ENCODE data around the gene DUSP2. TPM values are rescaled to one million over a fixed set of nuclear protein-coding genes. Genes with fewer than 3 reads are reported as not detected.
A peak's percentile ranks its signal among the peaks of the same experiment; 100 is the strongest.

The DUSP2 gene
- total and polyA plus RNA-seq, 7 donors: 1.2 to 17.4 (median 2.8) TPM; not detected in 1

- Histone ChIP-seq H3K36me3 (no peaks in the 10 kb centered on the region), H3K27me3 (no peaks in the 10 kb centered on the region), H3K27ac (no peak overlapping the region), H3K4me3 (no peak overlapping the region), H3K9me3 (peaks cover 0 to 18% (median 7%) of the 10 kb centered on the region in 4 donors), H3K4me1 (no peaks in the 10 kb centered on the region)
- peak; percentile 59 for DNase-seq
- TF ChIP-seq POLR2A (IDR thresholded peaks at IDR 0.05) (no peak), CTCF (IDR thresholded peaks at IDR 0.05) (no peak), POLR2AphosphoS5 (IDR thresholded peaks at IDR 0.05) (no peak), EP300 (IDR thresholded peaks at IDR 0.05) (no peak)
- 96% methylated on average over 15 of the region's 15 CpGs for WGBS, 2 donors
- intact Hi-C loops (cut with DNase I): no loop called here
Measured at GRCh38 chr2:96102596-96103186, 42.5 kb downstream of the DUSP2 start.

DNA sequence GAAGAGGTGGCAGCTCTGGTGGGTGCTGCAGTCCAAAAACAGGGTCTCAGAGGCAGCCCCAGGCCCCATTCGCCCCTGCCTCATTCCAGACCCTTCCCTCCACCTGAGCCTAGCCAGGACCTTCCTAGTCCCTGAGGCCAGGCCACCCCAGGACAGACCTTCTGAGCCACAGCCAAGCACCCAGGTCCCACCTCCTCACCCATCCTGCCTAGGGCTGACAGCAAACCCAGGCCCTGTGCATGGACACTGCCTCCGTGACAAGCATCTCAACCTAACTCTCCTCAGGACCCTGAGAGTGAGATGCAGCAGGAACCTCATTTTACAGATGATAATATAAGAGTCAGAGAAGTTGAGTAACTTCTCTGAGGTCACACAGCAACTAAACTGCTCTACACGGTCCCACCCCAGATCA, 44.3 kb downstream of the DUSP2 start:
- peak; percentile 29 for DNase-seq
- Histone ChIP-seq H3K9me3 (peaks cover 0 to 14% (median 7%) of the 10 kb centered on the region in 4 donors), H3K27me3 (no peaks in the 10 kb centered on the region), H3K27ac (no peak overlapping the region), H3K36me3 (no peaks in the 10 kb centered on the region), H3K4me3 (no peak overlapping the region), H3K4me1 (no peaks in the 10 kb centered on the region)
- intact Hi-C loops (cut with DNase I): no loop called here
- WGBS, 2 donors: 83 to 84% methylated on average over 3 of the region's 3 CpGs
- TF ChIP-seq EP300 (IDR thresholded peaks at IDR 0.05) (no peak), POLR2A (IDR thresholded peaks at IDR 0.05) (no peak), CTCF (IDR thresholded peaks at IDR 0.05) (no peak), POLR2AphosphoS5 (IDR thresholded peaks at IDR 0.05) (no peak)

GRCh38 chr2:96099861-96100798, 45.1 kb downstream of the DUSP2 start:
- DNase-seq: peak; percentile 45
- 79% methylated on average over 12 of the region's 12 CpGs for WGBS, 2 donors
- Histone ChIP-seq H3K36me3 (no peaks in the 10 kb centered on the region), H3K4me3 (no peak overlapping the region), H3K9me3 (peaks cover 0 to 6% (median 1%) of the 10 kb centered on the region in 4 donors), H3K27me3 (no peaks in the 10 kb centered on the region), H3K27ac (peak overlapping the region in 1 of 4 donors; percentile 18), H3K4me1 (no peaks in the 10 kb centered on the region)
- TF ChIP-seq EP300 (IDR thresholded peaks at IDR 0.05) (no peak), POLR2AphosphoS5 (IDR thresholded peaks at IDR 0.05) (no peak), CTCF (IDR thresholded peaks at IDR 0.05) (no peak)
- intact Hi-C loops (cut with DNase I): no loop called here

DNA sequence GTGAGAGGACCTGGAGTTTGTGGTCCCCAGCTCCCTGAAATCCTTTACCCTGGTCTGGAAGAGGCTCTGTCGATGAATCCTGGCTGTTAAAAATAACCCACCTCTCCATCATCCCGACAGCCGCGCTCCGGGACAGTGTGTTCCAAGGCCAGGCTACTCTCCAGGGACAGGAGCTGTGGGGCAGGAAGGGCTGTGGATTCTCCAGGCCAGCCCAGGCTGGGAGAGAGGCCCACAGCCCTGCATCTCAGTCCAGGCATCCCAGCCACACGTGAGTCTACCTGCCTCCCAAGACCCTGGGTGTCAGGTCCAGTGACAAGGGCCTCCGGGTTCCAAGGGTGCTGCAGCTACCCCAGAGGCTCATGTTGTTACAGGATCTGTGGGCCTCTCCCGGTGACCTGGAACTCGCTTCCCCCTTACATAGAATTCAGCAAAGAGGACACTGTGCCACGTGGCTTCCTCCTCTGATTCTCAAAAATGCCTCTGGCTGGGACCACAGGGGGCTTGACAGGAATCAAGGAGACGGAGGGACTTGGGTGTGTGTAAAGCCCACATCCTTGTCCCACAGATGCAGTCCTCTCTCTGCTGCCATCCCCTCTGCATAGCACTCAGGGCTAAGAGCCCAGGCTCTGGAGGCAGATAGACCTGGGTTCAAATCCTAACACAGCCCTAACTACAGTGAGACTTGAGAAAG, 46.2 kb downstream of the DUSP2 start:
- Histone ChIP-seq H3K36me3 (no peaks in the 10 kb centered on the region), H3K4me1 (no peaks in the 10 kb centered on the region), H3K27me3 (no peaks in the 10 kb centered on the region), H3K4me3 (no peak overlapping the region), H3K9me3 (no peaks in the 10 kb centered on the region), H3K27ac (peak overlapping the region in 3 of 4 donors; percentile 23 to 48 (median 34))
- intact Hi-C loops (cut with DNase I): no loop called here
- peak; percentile 68 for DNase-seq
- TF ChIP-seq POLR2AphosphoS5 (IDR thresholded peaks at IDR 0.05) (peak in 1 of 4 donors; percentile 15), POLR2A (IDR thresholded peaks at IDR 0.05) (no peak), EP300 (IDR thresholded peaks at IDR 0.05) (no peak), CTCF (IDR thresholded peaks at IDR 0.05) (no peak)
- WGBS, 2 donors: 82 to 88% methylated on average over 11 of the region's 11 CpGs

All from sigmoid colon (tissue), 7 donors.